WERI-Rb-1 (cell line): Measurements from ENCODE around the gene IFRD2.

Source experiments
- DNase-seq: peaks from one replicate; pipeline ENCODE4 v3.0.0-alpha.2; 2020
- H3K27ac ChIP-seq: fragments of 250-450 bp; sonication (Bioruptor Pico); 2 replicates; pipeline ENCODE4 v1.5.1; 2020; ENCODE audit warnings: mild to moderate bottlenecking, moderate library complexity
- H3K27me3 ChIP-seq: fragments of 250-450 bp; sonication (Bioruptor Pico); 2 replicates; pipeline ENCODE4 v1.5.1; 2021; ENCODE audit warnings: mild to moderate bottlenecking, low read depth, moderate library complexity; ENCODE audit not compliant: insufficient read depth, severe bottlenecking
- H3K36me3 ChIP-seq: fragments of 250-450 bp; sonication (Bioruptor Pico); 2 replicates; pipeline ENCODE4 v1.5.1; 2020; ENCODE audit warnings: mild to moderate bottlenecking, moderate library complexity
- H3K4me3 ChIP-seq: 2 replicates; pipeline ENCODE4 v1.5.1; 2011; ENCODE audit warnings: low read depth, mild to moderate bottlenecking, control low read depth, low read length
- H3K9me3 ChIP-seq: fragments of 250-450 bp; sonication (Bioruptor Pico); 2 replicates; pipeline ENCODE4 v1.5.1; 2021; ENCODE audit warnings: mild to moderate bottlenecking, moderate library complexity; ENCODE audit not compliant: severe bottlenecking
- TF ChIP-seq, protein P1 (sequence below): IDR thresholded peaks from 2 replicates; pipeline ENCODE4 v1.5.1; 2011; ENCODE audit warnings: low read depth, mild to moderate bottlenecking, control low read depth, inconsistent platforms, low read length

The IFRD2 gene

DNA sequence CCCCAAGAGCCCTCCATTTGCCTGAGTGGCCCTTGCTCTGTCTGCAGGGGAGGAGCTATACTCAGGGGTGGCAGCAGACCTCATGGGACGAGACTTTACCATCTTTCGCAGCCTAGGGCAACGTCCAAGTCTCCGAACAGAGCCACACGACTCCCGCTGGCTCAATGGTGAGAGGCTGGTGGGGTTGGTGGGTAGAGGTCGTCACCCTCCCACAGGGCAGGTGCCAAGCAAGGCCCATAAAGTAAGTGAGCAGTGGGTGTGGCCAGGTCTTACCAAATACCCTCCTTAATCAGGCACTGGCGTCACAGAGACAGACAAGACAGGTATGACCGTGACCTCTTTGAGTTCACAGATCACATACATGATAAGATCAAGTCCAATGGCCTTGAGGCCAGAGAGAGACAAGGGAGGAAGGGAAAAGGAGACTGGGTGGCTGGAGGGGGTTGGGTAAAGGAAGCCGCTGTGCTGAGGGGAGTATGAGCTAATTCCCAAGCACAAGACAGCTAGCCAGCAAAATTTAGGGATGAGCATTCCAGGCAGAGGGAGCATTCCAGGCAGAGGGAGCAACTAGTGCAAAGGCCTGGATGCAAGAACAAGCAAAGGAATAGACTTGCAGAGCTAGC, 20.8 kb downstream of the IFRD2 start:
- Histone ChIP-seq H3K36me3 (no peaks in the 10 kb centered on the region), H3K27me3 (peaks cover 6% of the 10 kb centered on the region), H3K4me3 (no peak overlapping the region), H3K9me3 (no peaks in the 10 kb centered on the region), H3K27ac (no peak overlapping the region)
- DNase-seq, result no peak
- TF ChIP-seq, protein P1, sequence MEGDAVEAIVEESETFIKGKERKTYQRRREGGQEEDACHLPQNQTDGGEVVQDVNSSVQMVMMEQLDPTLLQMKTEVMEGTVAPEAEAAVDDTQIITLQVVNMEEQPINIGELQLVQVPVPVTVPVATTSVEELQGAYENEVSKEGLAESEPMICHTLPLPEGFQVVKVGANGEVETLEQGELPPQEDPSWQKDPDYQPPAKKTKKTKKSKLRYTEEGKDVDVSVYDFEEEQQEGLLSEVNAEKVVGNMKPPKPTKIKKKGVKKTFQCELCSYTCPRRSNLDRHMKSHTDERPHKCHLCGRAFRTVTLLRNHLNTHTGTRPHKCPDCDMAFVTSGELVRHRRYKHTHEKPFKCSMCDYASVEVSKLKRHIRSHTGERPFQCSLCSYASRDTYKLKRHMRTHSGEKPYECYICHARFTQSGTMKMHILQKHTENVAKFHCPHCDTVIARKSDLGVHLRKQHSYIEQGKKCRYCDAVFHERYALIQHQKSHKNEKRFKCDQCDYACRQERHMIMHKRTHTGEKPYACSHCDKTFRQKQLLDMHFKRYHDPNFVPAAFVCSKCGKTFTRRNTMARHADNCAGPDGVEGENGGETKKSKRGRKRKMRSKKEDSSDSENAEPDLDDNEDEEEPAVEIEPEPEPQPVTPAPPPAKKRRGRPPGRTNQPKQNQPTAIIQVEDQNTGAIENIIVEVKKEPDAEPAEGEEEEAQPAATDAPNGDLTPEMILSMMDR, result no peak

DNA sequence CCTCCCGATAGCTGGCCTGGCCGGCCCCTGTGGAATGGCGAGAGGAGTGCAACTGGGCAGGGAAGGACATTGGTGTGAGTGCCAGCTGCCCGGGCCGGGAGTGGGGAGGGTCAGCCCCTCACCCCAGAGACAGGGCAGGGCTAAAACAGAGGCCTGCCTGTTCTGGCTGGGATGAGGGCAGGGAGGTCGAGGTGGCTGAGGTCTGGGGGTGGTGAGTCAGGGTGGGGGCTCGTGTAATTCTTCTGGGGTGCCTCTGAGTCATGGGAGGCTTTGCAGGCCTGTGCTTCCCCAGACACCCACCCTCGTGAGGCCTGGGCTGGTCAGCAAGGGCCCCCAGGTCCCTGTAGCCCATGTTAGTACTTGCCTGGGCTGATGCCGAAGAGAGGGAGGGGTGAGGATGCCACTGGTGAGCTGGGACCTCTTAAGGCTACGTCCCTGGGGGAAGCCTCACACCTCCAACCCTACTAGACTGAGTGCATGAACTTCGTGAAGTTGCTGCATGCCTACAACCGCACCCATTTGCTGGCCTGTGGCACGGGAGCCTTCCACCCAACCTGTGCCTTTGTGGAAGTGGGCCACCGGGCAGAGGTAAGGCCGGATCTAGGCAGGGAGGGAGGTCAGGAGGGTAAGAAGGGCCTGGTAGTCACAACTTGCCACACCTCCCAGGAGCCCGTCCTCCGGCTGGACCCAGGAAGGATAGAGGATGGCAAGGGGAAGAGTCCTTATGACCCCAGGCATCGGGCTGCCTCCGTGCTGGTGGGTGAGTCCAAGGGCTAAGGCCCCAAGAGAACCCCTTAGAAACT, 21.6 kb downstream of the IFRD2 start:
- peaks cover 6% of the 10 kb centered on the region for H3K27me3 ChIP-seq
- no peak for DNase-seq
- H3K27ac ChIP-seq, result no peak overlapping the region
- TF ChIP-seq, protein P1, result no peak
- H3K36me3 ChIP-seq, result no peaks in the 10 kb centered on the region
- no peak overlapping the region for H3K4me3 ChIP-seq
- H3K9me3 ChIP-seq, result no peaks in the 10 kb centered on the region

DNA sequence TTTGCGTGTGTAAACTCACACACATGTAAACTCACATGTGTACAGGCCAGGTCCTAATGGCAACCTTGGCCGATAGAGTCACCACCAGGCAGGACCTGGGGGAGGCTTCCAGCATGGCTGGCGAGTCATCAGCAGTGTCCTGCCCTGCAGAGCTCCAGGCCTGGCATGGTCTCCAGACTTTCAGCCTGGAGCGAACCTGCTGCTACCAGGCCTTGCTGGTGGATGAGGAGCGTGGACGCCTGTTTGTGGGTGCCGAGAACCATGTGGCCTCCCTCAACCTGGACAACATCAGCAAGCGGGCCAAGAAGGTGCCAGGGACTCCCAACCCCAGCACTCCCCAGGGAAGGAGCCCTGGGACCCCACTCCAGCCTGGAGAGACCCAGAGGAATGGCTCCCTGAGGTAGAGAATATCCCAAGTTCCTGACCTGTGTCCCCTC, 22.2 kb downstream of the IFRD2 start:
- no peak for DNase-seq
- Histone ChIP-seq H3K4me3 (no peak overlapping the region), H3K27ac (no peak overlapping the region), H3K9me3 (no peaks in the 10 kb centered on the region), H3K36me3 (no peaks in the 10 kb centered on the region), H3K27me3 (peaks cover 6% of the 10 kb centered on the region)
- TF ChIP-seq, protein P1, result no peak

DNA sequence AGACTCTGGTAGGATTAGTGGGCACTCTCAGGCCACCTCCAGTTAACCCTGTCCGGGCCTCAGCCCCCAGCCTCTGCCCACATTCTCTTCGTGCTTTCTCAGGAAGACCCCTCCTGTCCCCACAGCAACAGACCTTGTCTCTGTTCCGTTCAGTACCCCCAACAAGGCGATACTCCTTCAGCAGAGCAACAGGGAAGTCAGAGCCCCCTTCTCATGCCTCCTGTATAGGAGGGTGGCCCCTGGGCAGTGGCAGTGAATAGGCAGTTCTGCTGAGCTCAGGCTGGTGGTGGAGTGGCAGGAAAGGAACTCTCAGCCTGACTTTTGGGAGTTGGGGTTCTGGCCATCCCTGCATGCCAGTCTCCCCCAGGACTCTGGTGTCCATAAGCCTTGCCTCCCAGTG, 22.8 kb downstream of the IFRD2 start:
- no peak for DNase-seq
- Histone ChIP-seq H3K27ac (no peak overlapping the region), H3K36me3 (no peaks in the 10 kb centered on the region), H3K9me3 (no peaks in the 10 kb centered on the region), H3K27me3 (peaks cover 6% of the 10 kb centered on the region), H3K4me3 (no peak overlapping the region)
- TF ChIP-seq, protein P1, result no peak

DNA sequence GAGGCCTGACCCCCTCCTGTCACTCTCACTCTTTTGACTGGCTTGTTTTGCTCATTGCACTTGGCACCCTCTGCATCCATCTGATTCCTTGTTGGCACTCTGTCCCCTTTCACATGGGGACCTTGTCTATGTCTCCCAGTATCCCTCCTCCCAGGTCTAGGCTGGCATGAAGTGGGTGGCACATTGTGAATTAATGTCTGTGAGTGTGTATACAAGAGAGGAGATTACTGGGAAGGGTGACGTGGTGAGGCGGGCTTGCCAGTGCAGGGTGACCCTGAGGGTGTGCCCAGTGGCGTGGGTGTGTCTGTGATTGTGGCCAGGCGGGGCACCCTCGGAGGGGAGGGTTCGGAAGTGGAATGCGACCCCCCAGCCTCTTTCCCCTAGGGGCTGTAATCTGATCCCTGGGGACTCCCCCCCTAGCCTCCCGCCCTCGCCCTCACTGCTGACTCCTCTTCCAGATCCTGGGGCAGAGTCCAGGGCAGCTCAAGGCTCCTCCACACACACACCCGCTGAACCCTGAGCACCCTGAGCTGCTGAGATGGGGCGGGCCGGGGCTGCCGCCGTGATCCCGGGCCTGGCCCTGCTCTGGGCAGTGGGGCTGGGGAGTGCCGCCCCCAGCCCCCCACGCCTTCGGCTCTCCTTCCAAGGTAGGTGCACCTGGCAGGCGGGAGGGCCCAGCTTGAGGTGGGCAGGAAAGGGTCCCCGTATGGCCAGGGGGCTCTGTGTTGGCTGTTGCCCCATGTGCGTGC, 23.4 kb downstream of the IFRD2 start, which contains the start of gene SEMA3B:
Gene SEMA3B, plus strand, starts transcription at position 445 of the 749 bp plus-strand sequence. Its CDS starts 94 bp downstream, at position 539.
- H3K4me3 ChIP-seq, result no peak within 1 kb of the TSS
- no peak within 1 kb of the TSS for H3K27ac ChIP-seq
- no peak for DNase-seq

More for the DNA sequence above, 23.4 kb downstream of the IFRD2 start, which contains the start of gene SEMA3B:
- TF ChIP-seq, protein P1, result no peak
- peaks cover 6% of the 10 kb centered on the region for H3K27me3 ChIP-seq
- no peaks in the 10 kb centered on the region for H3K9me3 ChIP-seq
- no peaks in the 10 kb centered on the region for H3K36me3 ChIP-seq
